ENCODE data around the gene DLGAP3.

The DLGAP3 gene

GRCh38 chr1:34928066-34928696, 1.3 kb downstream of the DLGAP3 start:
- DNase-seq (ENCODE audit: low read depth in 2 of 2): no peak

GRCh38 chr1:34927316-34927715, 2.1 kb downstream of the DLGAP3 start:
- DNase-seq (ENCODE audit: low read depth in 2 of 2): no peak

GRCh38 chr1:34926894-34927293, 2.6 kb downstream of the DLGAP3 start:
- no peak for DNase-seq (ENCODE audit: low read depth in 2 of 2)

GRCh38 chr1:34926156-34926555, 3.3 kb downstream of the DLGAP3 start:
- no peak for DNase-seq (ENCODE audit: low read depth in 2 of 2)

- DNase-seq (ENCODE audit: low read depth in 2 of 2): no peak
Observed at GRCh38 chr1:34925730-34926129, 3.7 kb downstream of the DLGAP3 start.

- peak; percentile 11 to 40 for DNase-seq (ENCODE audit: low read depth in 2 of 2)
Observed at GRCh38 chr1:34924759-34925555, 4.5 kb downstream of the DLGAP3 start.

GRCh38 chr1:34923490-34923889, 6.0 kb downstream of the DLGAP3 start:
- no peak for DNase-seq (ENCODE audit: low read depth in 2 of 2)

- no peak for DNase-seq (ENCODE audit: low read depth in 2 of 2)
Observed at GRCh38 chr1:34918977-34919561, 10.4 kb downstream of the DLGAP3 start.

- no peak for DNase-seq (ENCODE audit: low read depth in 2 of 2)
Observed at GRCh38 chr1:34918386-34918976, 11.0 kb downstream of the DLGAP3 start.

GRCh38 chr1:34917017-34917416, 12.4 kb downstream of the DLGAP3 start:
- no peak for DNase-seq (ENCODE audit: low read depth in 2 of 2)

GRCh38 chr1:34916104-34916503, 13.3 kb downstream of the DLGAP3 start:
- DNase-seq (ENCODE audit: low read depth in 2 of 2): no peak

- no peak for DNase-seq (ENCODE audit: low read depth in 2 of 2)
Observed at GRCh38 chr1:34915521-34915920, 13.9 kb downstream of the DLGAP3 start.

- DNase-seq (ENCODE audit: low read depth in 2 of 2): no peak
Observed at GRCh38 chr1:34914958-34915357, 14.5 kb downstream of the DLGAP3 start.

- DNase-seq (ENCODE audit: low read depth in 2 of 2): no peak
Observed at GRCh38 chr1:34911465-34911864, 18.0 kb downstream of the DLGAP3 start.

- no peak for DNase-seq (ENCODE audit: low read depth in 2 of 2)
Observed at GRCh38 chr1:34910425-34910824, 19.0 kb downstream of the DLGAP3 start.

- DNase-seq (ENCODE audit: low read depth in 2 of 2): no peak
Observed at GRCh38 chr1:34908369-34908768, 21.1 kb downstream of the DLGAP3 start.

- DNase-seq (ENCODE audit: low read depth in 2 of 2): no peak
Observed at GRCh38 chr1:34907487-34908090, 21.9 kb downstream of the DLGAP3 start.

- no peak for DNase-seq (ENCODE audit: low read depth in 2 of 2)
Observed at GRCh38 chr1:34906756-34907155, 22.7 kb downstream of the DLGAP3 start.

GRCh38 chr1:34906222-34906621, 23.2 kb downstream of the DLGAP3 start:
- DNase-seq (ENCODE audit: low read depth in 2 of 2): no peak

- DNase-seq (ENCODE audit: low read depth in 2 of 2): no peak
Observed at GRCh38 chr1:34905098-34905459, 24.4 kb downstream of the DLGAP3 start.

GRCh38 chr1:34904236-34905097, 25.0 kb downstream of the DLGAP3 start:
- no peak for DNase-seq (ENCODE audit: low read depth in 2 of 2)

All from stimulated activated CD4-positive, alpha-beta T cell treated with anti-CD3 and anti-CD28 coated beads, Interleukin-15, amount 100 ng/mL, for 48 hours (primary cell).